Panc1 (cell line): Measurements from ENCODE around the gene COG7.

Source experiments
- CTCF ChIP-seq: fragments of 450-650 bp; IDR thresholded peaks from 2 replicates; pipeline ENCODE4 v1.5.1; 2017; ENCODE audit warnings: mild to moderate bottlenecking
- POLR2AphosphoS5 ChIP-seq: IDR thresholded peaks from 2 replicates; pipeline ENCODE4 v1.6.1; 2012; ENCODE audit warnings: mild to moderate bottlenecking, low read depth, low read length, moderate library complexity
- REST ChIP-seq, 2 experiments: IDR thresholded peaks; 2 replicates each; pipeline ENCODE4 v1.6.1; 2011 to 2012; ENCODE audit warnings: low read depth in 2 of 2, control low read depth in 1 of 2, low read length in 1 of 2, mild to moderate bottlenecking in 1 of 2, moderate library complexity in 1 of 2; ENCODE audit not compliant: insufficient read depth in 1 of 2
- SIN3A ChIP-seq: IDR thresholded peaks from 2 replicates; pipeline ENCODE4 v1.6.1; 2012; ENCODE audit warnings: low read depth, mild to moderate bottlenecking, low read length, moderate library complexity, borderline replicate concordance; ENCODE audit not compliant: insufficient read depth
- TCF7L2 ChIP-seq: IDR thresholded peaks from 2 replicates; pipeline ENCODE4 v1.6.1; 2011; ENCODE audit warnings: mild to moderate bottlenecking, low read depth, low read length, inconsistent platforms

GRCh38 chr16:23423496-23424049, 29.4 kb downstream of the COG7 start:
- TF ChIP-seq CTCF (no peak), POLR2AphosphoS5 (peak; percentile 92; the same call in 1 of the 2 replicates), REST (IDR thresholded peaks at IDR 0.05; ENCODE audit: insufficient read depth in 1 of 2, low read depth in 2 of 2, low read length in 1 of 2) (no peak), TCF7L2 (peak; percentile 84), SIN3A (no peak)
